Occipital lobe (tissue), 2 donors: ENCODE measurements around the gene NLK. TPM values are rescaled to one million over a fixed set of nuclear protein-coding genes. Genes with fewer than 3 reads are reported as not detected.
"Not testable (repeated sequence)": the region's sequence is repeated elsewhere in the genome, so short reads cannot be mapped to it uniquely, and the experiment has no call there.

Source experiments
- DNase-seq: peaks from one replicate; lab custom pipeline; 2025; lab: John Stamatoyannopoulos, UW
- total RNA-seq: library from RNA; depleted of rRNA; stranded (reverse); fragments of >200 nt; gene quantifications from one replicate; pipeline ENCODE4 v1.2.3, GENCODE V29; 2014

Gene NLK
- total RNA-seq, 1 donor from 2014 or later, result 54.3 TPM

GRCh38 chr17:28072936-28073533 is 30.6 kb downstream of the NLK start:
- DNase-seq, result no peak

GRCh38 chr17:28074010-28074409 is 31.5 kb downstream of the NLK start:
- DNase-seq, result no peak

- DNase-seq, result no peak
Measured at GRCh38 chr17:28076144-28076543, 33.7 kb downstream of the NLK start.

GRCh38 chr17:28077140-28077539 is 34.7 kb downstream of the NLK start:
- not testable (repeated sequence) for DNase-seq

GRCh38 chr17:28078341-28079229 is 36.1 kb downstream of the NLK start:
- DNase-seq, result no peak

GRCh38 chr17:28081467-28081866 is 39.0 kb downstream of the NLK start:
- no peak for DNase-seq

GRCh38 chr17:28085766-28086165 is 43.3 kb downstream of the NLK start:
- DNase-seq, result no peak

- DNase-seq, result no peak
Measured at GRCh38 chr17:28086519-28086918, 44.0 kb downstream of the NLK start.

- DNase-seq, result no peak
Measured at GRCh38 chr17:28087743-28088142, 45.3 kb downstream of the NLK start.

- no peak for DNase-seq
Measured at GRCh38 chr17:28090551-28090950, 48.1 kb downstream of the NLK start.

- DNase-seq, result no peak
Measured at GRCh38 chr17:28092088-28092487, 49.6 kb downstream of the NLK start.

- no peak for DNase-seq
Measured at GRCh38 chr17:28093999-28094716, 51.7 kb downstream of the NLK start.

GRCh38 chr17:28096756-28097155 is 54.3 kb downstream of the NLK start:
- no peak for DNase-seq

- DNase-seq, result no peak
Measured at GRCh38 chr17:28097254-28097653, 54.8 kb downstream of the NLK start.

- no peak for DNase-seq
Measured at GRCh38 chr17:28097901-28098300, 55.4 kb downstream of the NLK start.

GRCh38 chr17:28098591-28098990 is 56.1 kb downstream of the NLK start:
- not testable (repeated sequence) for DNase-seq

- no peak for DNase-seq
Measured at GRCh38 chr17:28100251-28100650, 57.8 kb downstream of the NLK start.

GRCh38 chr17:28100936-28101335 is 58.5 kb downstream of the NLK start:
- DNase-seq, result no peak

GRCh38 chr17:28101919-28102318 is 59.4 kb downstream of the NLK start:
- no peak for DNase-seq

GRCh38 chr17:28105501-28105900 is 63.0 kb downstream of the NLK start:
- DNase-seq, result no peak

GRCh38 chr17:28110184-28110583 is 67.7 kb downstream of the NLK start:
- no peak for DNase-seq

- no peak for DNase-seq
Measured at GRCh38 chr17:28112181-28112580, 69.7 kb downstream of the NLK start.
